ENCODE measurements around the gene GAK.
"Not testable (repeated sequence)": the region's sequence is repeated elsewhere in the genome, so short reads cannot be mapped to it uniquely, and the experiment has no call there.

GAK gene

DNA sequence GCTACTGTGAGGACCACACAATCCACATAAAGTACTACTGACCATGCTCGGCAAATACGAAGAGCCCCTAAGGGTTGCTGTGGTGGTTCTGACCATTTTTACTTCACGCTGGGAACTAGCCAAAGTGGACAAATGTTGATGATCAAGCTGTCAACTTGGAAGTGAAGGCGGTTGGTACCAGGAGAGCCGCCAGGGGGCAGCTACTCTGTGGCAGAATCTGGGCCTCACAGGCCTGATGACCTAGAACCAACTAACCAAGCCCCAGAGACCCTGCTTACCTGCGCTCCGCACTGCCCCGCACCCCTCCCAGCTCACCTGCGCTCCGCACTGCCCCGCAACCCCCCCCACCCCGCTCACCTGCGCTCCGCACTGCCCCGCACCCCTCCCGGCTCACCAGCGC lies 5.6 kb downstream of the GAK start:
- DNase-seq (ENCODE audit: low read depth, low spot score), result no peak

DNA sequence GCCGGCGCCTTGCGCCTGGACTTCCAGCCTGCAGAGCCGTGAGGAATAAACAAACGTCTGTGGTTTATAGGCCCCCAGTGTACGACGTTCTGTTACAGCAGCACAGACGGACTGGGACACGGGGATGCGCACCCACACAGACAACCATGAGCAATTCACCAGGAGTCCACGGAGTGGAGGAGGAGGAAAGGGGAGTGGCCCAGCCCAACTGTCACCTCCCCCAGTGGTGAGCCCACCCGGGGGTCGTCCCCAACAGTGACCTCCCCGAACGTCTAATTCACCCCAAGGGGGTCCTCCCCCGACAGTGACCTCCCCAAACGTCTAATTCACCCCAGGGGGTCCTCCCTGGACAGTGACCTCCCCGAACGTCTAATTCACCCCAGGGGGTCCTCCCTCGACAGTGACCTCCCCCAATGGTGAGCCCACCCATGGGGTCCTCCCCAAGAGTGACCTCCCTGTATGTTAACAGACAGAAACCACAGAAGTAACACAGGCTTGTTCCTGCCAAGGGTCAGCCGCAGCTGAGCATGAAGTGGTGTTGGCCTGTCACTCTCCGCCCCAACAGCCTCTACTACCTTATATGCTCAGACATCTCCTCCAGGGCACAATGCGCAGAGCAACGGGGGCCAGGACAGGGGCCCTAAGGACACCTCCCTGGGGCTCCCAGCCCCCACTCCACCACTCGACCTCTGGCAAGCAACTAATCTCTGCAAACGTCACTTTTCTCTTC lies 6.2 kb downstream of the GAK start:
- no peak for DNase-seq (ENCODE audit: low read depth, low spot score)

- DNase-seq (ENCODE audit: low read depth, low spot score), result no peak
Measured at GRCh38 chr4:925171-925570, 6.9 kb downstream of the GAK start.

DNA sequence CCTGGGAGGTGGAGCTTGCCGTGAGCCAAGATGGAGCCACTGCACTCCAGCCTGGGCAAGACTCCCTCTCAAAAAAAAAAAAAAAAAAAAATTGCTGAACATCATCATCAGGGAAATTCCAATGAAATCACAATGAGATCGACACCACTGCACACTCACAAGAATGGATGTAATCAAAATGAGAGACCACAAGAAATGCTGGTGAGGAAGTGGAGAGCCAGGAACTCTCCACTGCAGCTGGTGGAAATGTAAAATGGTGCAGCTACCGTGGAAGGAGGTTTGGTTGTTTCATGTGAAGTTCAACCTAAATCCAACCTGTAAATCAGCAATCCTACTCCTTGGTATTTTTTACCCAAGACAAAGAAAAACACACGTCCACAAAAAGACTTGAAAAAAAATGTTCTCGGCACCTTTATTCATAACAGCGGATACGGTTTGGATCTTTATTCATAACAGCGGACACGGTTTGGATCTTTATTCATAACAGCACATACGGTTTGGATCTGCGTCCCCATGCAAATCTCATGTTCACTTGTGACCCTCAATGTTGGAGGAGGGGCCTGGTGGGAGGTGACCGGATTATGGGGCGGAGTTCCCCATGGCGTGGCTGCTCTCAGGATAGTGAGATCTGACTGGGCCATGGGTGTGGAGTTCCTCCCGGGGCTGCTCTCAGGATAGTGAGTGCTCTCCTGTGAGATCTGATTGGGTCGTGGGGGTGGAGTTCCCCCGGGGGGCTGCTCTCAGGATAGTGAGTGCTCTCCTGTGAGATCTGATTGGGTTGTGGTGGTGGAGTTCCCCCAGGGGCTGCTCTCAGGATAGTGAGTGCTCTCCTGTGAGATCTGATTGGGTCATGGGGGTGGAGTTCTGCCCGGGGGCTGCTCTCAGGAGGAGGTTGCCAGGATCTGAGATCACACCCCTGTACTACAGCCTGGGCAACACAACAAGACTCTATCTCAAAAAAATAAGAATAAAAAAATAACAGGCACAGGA lies 7.7 kb downstream of the GAK start:
- no peak for DNase-seq (ENCODE audit: low read depth, low spot score)

GRCh38 chr4:921830-922331 lies 10.2 kb downstream of the GAK start:
- DNase-seq (ENCODE audit: low read depth, low spot score), result no peak

DNA sequence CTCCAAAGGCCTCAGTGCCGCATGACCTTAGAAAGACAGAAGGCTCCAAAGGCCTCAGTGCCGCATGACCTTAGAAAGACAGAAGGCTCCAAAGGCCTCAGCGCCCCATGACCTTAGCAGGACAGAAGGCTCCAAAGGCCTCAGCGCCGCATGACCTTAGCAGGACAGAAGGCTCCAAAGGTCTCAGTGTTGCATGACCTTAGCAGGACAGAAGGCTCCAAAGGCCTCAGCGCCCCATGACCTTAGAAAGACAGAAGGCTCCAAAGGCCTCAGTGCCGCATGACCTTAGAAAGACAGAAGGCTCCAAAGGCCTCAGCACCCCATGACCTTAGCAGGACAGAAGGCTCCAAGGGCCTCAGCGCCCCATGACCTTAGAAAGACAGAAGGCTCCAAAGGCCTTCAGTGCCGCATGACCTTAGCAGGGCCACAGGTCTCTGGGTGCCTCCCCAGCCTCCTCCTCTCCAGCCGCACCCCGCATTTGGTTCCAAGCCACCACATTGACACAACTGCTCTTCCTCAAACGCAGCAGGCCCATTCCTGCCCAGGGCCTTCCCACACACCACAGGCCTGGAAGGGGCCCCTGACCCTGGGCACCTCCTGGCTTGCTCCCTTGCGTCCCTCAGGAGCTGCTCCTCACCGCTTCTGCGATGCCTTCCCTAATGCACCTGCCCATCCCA lies 13.0 kb downstream of the GAK start:
- DNase-seq (ENCODE audit: low read depth, low spot score), result not testable (repeated sequence)

DNA sequence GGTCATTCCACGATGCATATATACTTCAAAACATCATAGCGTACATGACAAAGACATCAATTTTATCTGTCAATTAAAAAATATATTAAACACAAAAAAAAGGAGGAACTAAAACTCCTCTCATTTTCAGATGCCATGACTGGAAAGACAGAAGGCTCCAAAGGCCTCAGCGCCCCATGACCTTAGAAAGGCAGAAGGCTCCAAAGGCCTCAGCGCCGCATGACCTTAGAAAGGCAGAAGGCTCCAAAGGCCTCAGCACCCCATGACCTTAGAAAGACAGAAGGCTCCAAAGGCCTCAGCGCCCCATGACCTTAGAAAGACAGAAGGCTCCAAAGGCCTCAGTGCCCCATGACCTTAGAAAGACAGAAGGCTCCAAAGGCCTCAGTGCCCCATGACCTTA lies 13.5 kb downstream of the GAK start:
- not testable (repeated sequence) for DNase-seq (ENCODE audit: low read depth, low spot score)

DNA sequence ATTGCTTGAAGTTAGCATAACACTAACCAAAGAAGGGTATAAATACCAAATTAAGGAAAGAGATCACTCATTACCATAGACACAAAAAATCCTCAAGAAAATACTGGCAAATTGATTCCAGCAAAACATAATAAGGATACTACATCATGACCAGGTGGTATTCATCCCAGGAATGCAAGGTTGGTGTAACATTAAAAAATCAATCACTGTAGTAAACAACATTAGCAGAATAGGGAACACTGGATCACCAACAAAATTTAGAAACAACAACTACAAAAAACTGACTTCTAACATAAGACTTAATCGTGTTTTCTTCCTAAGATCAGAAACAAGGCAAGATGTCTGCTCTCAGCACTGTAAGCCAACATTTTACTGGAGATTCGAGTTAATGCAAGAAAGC lies 14.1 kb downstream of the GAK start:
- DNase-seq (ENCODE audit: low read depth, low spot score), result no peak

DNA sequence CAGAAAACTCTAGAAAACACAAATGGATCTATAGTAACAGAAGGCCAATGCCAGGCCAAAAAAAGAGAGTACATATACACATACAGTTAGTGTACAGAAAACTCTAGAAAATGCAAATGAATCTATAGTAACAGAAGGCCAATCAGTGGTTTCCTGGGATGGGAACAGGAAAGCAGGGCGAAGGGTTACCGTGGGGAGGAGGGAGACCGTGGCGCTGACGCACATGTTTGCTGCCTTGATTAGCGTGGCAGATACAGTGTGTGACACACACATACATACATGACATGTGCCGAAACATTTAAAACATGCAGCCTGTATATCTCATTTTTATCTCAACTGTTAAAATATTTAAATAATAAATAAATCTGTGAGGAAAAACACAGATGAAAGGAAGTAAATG lies 14.7 kb downstream of the GAK start:
- no peak for DNase-seq (ENCODE audit: low read depth, low spot score)

DNA sequence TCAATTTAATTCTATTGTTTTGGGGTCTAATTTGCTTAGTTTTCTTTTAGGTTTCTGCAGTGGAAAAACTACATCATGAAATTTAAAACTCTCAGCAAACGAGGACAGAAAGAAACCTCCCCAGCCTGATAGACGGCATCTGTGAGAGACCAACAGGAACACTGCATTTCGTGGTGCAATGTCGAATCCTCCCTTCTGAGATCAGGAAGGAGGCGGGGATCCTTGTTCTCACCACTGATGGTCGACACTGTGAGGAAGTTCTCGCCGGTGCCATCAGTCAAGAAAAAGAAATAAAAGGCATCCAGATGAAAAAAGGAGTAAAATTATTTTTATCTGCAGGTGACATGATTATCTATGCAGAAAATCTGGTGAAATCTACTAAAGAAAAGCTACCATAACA lies 16.5 kb downstream of the GAK start:
- no peak for DNase-seq (ENCODE audit: low read depth, low spot score)

- no peak for DNase-seq (ENCODE audit: low read depth, low spot score)
Measured at GRCh38 chr4:915041-915474, 17.1 kb downstream of the GAK start.

DNA sequence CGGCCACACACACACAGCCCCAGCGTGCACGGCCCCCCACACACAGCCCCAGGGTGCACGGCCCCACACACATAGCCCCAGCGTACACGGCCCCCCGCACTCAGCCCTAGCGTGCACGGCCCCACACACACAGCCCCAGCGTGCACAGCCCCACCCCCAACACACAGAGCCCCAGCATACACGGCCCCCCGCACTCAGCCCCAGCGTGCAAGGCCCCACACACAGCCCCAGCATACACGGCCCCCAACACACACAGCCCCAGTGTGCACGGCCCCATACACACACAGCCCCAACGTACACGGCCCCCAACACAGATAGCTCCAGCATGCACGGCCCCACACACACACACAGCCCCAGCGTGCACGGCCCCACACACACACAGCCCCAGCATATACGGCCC lies 17.6 kb downstream of the GAK start:
- DNase-seq (ENCODE audit: low read depth, low spot score), result no peak

- DNase-seq (ENCODE audit: low read depth, low spot score), result no peak
Measured at GRCh38 chr4:913280-913618, 18.9 kb downstream of the GAK start.

DNA sequence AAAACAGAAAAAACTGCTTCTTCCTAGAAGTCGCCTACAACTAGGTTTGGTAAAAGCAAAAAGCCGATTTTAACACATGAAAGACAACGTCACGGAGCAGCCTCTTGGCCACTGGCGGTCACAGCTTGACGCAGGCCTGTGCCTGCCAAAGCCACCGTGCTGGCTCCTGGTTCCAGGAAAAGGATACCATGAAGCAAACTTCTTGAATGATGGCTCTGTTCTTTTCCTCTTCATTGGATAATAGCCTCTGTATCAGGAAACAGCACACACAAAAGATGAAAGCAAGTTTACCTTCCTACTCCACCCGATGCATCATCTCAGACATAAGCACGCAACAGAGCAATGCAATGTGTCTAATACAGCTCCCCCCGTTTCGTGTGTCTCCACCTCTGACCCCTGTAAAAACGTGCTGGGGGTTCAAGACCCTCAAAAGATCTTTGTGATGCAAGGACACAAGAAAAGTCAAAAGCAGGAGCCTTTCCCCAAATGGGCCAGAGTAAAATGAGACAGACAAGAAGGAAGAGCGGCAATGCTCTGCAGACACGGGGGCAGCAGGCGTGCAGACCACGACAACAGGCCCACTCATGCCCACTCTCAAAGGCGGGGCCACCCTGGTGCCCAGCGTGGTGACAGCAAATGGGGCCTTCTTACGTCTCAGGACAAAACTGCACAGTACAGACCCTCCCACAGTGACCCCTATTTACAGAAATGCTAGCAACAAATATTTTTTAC lies 19.4 kb downstream of the GAK start:
- DNase-seq (ENCODE audit: low read depth, low spot score), result no peak

GRCh38 chr4:911871-912490 lies 20.1 kb downstream of the GAK start:
- DNase-seq (ENCODE audit: low read depth, low spot score), result no peak

GRCh38 chr4:911221-911751 lies 20.8 kb downstream of the GAK start:
- no peak for DNase-seq (ENCODE audit: low read depth, low spot score)

DNA sequence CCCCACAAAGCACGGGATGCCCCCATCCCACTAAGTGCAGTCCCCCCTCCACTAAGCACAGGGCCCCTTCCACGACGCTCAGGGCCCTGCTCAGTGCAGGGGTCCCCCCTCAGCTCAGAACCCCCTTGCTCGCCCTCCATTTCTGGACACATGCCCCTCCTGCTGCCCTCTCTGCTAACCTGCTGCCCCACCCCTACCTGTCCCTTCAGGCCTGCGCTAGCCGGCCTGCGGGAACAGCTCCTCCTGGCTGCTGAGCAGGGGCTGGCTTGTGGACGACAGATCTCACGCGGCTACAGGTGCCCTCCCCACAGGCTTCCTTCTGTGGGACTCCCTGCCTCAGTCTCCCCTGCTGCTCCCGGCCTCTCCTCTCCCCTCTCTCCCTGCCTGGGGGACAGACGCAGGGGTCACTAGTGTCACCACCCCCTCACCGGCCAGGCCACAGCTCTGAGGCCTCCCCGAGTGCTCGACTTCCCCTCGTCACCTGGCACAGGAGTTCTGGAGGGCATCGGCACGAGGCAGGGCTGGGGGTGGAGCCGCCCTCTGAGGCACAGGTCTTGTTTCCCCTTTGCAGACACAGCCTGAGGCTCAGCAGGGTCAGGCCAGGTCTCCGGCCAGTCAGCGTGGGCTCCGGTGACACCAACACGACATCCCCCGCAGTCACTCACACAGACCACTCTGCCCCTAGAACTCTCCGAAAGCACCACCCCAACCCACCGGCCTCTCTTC lies 21.6 kb downstream of the GAK start:
- no peak for DNase-seq (ENCODE audit: low read depth, low spot score)

DNA sequence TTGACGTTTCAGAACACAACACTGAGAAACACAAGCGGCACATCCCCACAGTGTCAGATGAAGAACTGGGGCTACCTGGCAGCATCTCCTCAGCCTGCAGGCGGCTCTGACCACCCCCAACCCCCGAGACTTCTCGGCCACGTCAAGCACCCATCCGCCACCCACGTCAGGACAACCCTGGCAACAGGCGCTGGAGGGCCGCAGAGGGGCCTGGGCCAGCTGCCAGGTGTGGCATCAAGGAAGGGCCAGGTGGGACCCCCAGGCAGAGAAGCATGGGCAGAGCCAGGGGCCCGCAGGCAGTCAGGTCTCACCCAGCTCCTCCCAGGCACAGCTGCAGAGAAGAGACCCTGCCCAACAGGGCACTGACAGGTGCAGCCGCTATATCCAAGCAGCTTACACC lies 22.3 kb downstream of the GAK start:
- no peak for DNase-seq (ENCODE audit: low read depth, low spot score)

DNA sequence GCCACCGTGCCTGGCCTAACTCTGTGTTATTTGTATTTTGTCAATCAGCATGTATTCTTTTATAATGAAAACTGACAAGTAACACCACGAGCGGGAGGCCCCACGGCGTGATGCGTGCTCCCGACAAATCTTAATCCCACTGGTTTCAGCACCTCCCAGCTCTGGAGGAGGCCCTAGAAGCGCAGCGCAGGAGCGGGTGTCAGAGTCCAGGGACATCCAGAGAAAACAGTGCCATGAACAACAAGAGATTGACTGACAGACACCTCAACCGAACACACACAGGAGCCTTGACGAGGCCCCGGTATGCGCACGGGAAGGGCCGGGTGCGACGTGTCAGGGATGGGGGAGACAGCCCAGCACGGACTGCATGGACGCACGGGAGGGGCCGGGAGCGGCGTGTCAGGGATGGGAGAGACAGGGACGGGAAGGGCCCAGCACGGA lies 23.0 kb downstream of the GAK start:
- DNase-seq (ENCODE audit: low read depth, low spot score), result no peak
